CD4-positive, alpha-beta T cell treated with Interleukin-4 for 4 hours (primary cell): ENCODE results near the gene CNNM3.

Experiments used
- DNase-seq: peaks from one replicate; pipeline ENCODE4 v3.0.0-alpha.2; 2020

CNNM3 gene

GRCh38 chr2:96819876-96820511, 3.9 kb downstream of the CNNM3 start:
- DNase-seq = no peak

GRCh38 chr2:96821113-96821675, 5.1 kb downstream of the CNNM3 start:
- no peak for DNase-seq

GRCh38 chr2:96822786-96823185, 6.7 kb downstream of the CNNM3 start:
- DNase-seq = no peak

- no peak for DNase-seq
These were observed 7.1 kb downstream of the CNNM3 start for GRCh38 chr2:96823198-96823597.

- no peak for DNase-seq
These were observed 8.2 kb downstream of the CNNM3 start for GRCh38 chr2:96824079-96824870.

- no peak for DNase-seq
These were observed 9.0 kb downstream of the CNNM3 start for GRCh38 chr2:96825057-96825456.

- DNase-seq = no peak
These were observed 10.6 kb downstream of the CNNM3 start for GRCh38 chr2:96826546-96827278.

GRCh38 chr2:96828436-96828835, 12.4 kb downstream of the CNNM3 start:
- DNase-seq = no peak

GRCh38 chr2:96828874-96829273, 12.8 kb downstream of the CNNM3 start:
- no peak for DNase-seq

GRCh38 chr2:96830044-96830562, 14.0 kb downstream of the CNNM3 start:
- no peak for DNase-seq

GRCh38 chr2:96831679-96832078, 15.6 kb downstream of the CNNM3 start:
- DNase-seq = no peak

GRCh38 chr2:96832408-96832753, 16.3 kb downstream of the CNNM3 start:
- DNase-seq = no peak

GRCh38 chr2:96832754-96833507, 16.9 kb downstream of the CNNM3 start:
- DNase-seq = no peak

- no peak for DNase-seq
These were observed 19.8 kb downstream of the CNNM3 start for GRCh38 chr2:96835830-96836229.

- no peak for DNase-seq
These were observed 21.5 kb downstream of the CNNM3 start for GRCh38 chr2:96837575-96837974.

- DNase-seq = no peak
These were observed 22.6 kb downstream of the CNNM3 start for GRCh38 chr2:96838345-96839292.

GRCh38 chr2:96839293-96839874, 23.3 kb downstream of the CNNM3 start:
- DNase-seq = peak; percentile 77

GRCh38 chr2:96839875-96840850, 24.1 kb downstream of the CNNM3 start:
- no peak for DNase-seq

- DNase-seq = no peak
These were observed 25.8 kb downstream of the CNNM3 start for GRCh38 chr2:96841701-96842495.
